ENCODE measurements around the gene SCUBE1.
A peak's percentile ranks its signal among the peaks of the same experiment; 100 is the strongest.

The SCUBE1 gene

GRCh38 chr22:43233529-43233928 is 109.6 kb downstream of the SCUBE1 start:
- DNase-seq: no peak

GRCh38 chr22:43232445-43232844 is 110.7 kb downstream of the SCUBE1 start:
- DNase-seq: no peak

GRCh38 chr22:43231724-43232034 is 111.5 kb downstream of the SCUBE1 start:
- no peak for DNase-seq

- peak; percentile 65 for DNase-seq
These were observed 112.0 kb downstream of the SCUBE1 start for GRCh38 chr22:43230971-43231723.

- no peak for DNase-seq
These were observed 112.6 kb downstream of the SCUBE1 start for GRCh38 chr22:43230571-43230970.

GRCh38 chr22:43228863-43229262 is 114.3 kb downstream of the SCUBE1 start:
- DNase-seq: no peak

- DNase-seq: peak; percentile 16
These were observed 114.8 kb downstream of the SCUBE1 start for GRCh38 chr22:43228330-43228729.

- DNase-seq: no peak
These were observed 115.9 kb downstream of the SCUBE1 start for GRCh38 chr22:43227239-43227630.

GRCh38 chr22:43226377-43227238 is 116.6 kb downstream of the SCUBE1 start:
- DNase-seq: no peak

GRCh38 chr22:43225609-43226008 is 117.6 kb downstream of the SCUBE1 start:
- no peak for DNase-seq

GRCh38 chr22:43222987-43223386 is 120.2 kb downstream of the SCUBE1 start:
- DNase-seq: no peak

- DNase-seq: no peak
These were observed 120.9 kb downstream of the SCUBE1 start for GRCh38 chr22:43222262-43222661.

GRCh38 chr22:43220625-43221380 is 122.4 kb downstream of the SCUBE1 start:
- no peak for DNase-seq

GRCh38 chr22:43218786-43219185 is 124.4 kb downstream of the SCUBE1 start:
- DNase-seq: no peak

GRCh38 chr22:43217285-43218030 is 125.7 kb downstream of the SCUBE1 start:
- DNase-seq: no peak

GRCh38 chr22:43216738-43217137 is 126.4 kb downstream of the SCUBE1 start:
- DNase-seq: no peak

- DNase-seq: no peak
These were observed 129.2 kb downstream of the SCUBE1 start for GRCh38 chr22:43213962-43214361.

- no peak for DNase-seq
These were observed 130.1 kb downstream of the SCUBE1 start for GRCh38 chr22:43213051-43213450.

GRCh38 chr22:43212434-43212952 is 130.7 kb downstream of the SCUBE1 start:
- DNase-seq: no peak

- no peak for DNase-seq
These were observed 131.2 kb downstream of the SCUBE1 start for GRCh38 chr22:43211941-43212433.

- no peak for DNase-seq
These were observed 132.3 kb downstream of the SCUBE1 start for GRCh38 chr22:43210631-43211515.

Data from activated gamma-delta T cell treated with Interleukin-2 at 50 U/mL for 16 hours (primary cell).